CD4-positive, alpha-beta T cell treated with Interleukin-6 for 4 hours (primary cell): ENCODE measurements around the gene FDPS.
"Not testable (repeated sequence)": the region's sequence is repeated elsewhere in the genome, so short reads cannot be mapped to it uniquely, and the experiment has no call there.

Experiments
- DNase-seq: peaks from one replicate; pipeline ENCODE4 v3.0.0-alpha.2; 2020; ENCODE audit warnings: mixed read lengths

The FDPS gene

GRCh38 chr1:155320661-155321617 lies 12.3 kb downstream of the FDPS start, which contains the start of gene RUSC1:
RUSC1 (plus strand) TSS chr1:155320894; CDS start chr1:155321774, 880 bp downstream.
- peak; percentile 86 for DNase-seq

DNA sequence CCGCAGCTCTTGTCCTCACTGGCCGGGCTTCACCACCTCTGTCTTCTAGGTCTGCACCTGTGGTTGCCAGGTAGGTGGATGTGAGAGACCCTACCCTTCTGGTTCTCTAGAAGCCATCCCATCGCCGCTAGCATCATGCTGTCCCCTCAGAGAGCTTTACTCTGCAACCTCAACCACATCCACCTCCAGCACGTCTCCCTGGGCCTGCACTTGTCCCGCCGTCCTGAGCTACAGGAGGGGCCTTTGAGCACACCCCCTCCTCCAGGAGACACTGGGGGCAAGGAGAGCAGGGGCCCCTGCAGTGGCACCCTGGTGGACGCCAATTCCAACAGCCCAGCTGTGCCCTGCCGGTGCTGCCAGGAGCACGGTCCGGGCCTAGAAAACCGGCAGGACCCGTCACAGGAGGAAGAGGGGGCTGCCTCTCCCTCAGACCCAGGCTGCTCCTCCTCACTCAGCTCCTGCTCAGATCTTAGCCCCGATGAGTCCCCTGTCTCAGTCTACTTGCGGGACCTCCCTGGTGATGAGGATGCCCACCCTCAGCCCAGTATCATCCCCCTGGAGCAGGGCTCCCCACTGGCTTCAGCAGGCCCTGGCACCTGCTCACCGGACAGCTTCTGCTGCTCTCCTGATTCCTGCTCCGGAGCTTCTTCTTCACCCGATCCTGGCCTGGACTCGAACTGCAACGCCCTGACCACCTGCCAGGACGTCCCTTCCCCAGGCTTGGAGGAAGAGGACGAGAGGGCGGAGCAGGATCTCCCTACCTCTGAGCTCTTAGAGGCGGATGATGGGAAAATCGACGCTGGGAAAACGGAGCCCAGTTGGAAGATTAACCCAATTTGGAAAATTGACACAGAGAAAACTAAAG lies 13.2 kb downstream of the FDPS start:
- DNase-seq: no peak

DNA sequence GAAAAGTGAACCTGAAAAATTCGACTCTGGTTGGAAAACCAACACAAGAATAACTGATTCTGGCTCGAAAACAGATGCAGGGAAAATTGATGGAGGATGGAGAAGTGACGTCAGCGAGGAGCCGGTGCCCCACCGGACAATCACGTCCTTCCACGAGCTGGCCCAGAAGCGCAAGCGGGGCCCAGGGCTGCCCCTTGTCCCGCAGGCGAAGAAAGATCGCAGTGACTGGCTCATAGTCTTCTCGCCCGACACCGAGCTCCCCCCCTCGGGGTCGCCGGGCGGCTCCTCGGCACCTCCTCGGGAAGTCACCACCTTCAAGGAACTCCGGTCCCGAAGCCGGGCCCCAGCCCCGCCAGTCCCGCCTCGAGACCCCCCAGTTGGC lies 13.9 kb downstream of the FDPS start:
- DNase-seq: peak; percentile 10

DNA sequence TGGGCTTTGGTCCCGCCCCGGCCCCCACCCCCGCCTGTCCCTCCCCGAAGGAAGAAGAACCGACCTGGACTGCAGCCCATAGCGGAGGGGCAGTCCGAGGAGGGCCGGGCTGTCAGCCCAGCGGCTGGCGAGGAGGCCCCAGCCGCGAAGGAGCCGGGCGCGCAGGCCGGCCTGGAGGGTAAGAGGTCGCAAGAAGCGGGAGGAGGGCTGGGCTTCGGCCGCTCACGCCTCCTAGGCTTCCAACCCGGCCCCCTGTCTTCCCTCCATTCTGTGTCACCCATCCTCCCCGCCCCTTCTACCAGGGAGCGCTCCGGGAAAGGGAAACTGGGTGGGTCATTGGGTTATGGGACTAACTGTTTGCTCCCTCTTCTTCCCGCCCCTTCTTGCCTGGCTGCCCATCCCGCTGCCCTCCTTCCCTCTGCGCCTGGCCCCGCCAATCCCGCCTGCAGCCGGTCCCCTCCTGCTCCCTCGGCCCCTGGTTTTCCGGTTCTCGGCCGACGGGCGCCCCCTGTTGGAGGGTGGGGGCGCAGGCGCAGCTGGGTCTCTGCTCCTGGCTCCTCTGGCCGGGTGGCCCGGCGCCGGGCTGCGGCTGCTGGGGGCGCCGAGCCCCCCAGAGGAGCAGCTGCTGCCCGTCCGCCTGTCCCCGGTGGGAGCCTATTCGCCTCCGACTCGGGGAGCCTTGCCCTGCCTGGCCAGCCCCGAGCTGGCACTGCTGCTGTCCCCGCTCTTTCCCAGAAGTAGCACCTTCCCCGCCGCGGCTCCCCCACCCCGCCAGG lies 14.5 kb downstream of the FDPS start:
- DNase-seq: peak; percentile 89

DNA sequence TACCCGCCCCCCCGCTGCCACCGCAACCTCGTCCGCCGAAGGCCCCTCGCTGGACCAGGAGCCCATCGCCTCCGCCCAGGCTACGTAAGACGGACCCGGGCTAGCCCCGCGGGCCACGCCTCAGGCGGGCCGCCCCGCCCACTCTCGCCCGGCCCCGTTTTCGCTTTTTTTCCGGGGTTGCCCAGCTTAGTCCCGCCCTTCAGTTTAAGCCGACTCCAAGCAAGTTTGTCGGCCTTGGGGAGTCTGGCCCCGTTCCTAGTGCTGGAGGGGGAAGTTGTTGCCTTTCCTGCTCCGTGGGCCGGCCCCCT lies 15.0 kb downstream of the FDPS start:
- peak; percentile 85 for DNase-seq

GRCh38 chr1:155324037-155324716 lies 15.5 kb downstream of the FDPS start:
- DNase-seq: peak; percentile 88

- peak; percentile 11 for DNase-seq
These were observed 16.3 kb downstream of the FDPS start for GRCh38 chr1:155324717-155325602.

DNA sequence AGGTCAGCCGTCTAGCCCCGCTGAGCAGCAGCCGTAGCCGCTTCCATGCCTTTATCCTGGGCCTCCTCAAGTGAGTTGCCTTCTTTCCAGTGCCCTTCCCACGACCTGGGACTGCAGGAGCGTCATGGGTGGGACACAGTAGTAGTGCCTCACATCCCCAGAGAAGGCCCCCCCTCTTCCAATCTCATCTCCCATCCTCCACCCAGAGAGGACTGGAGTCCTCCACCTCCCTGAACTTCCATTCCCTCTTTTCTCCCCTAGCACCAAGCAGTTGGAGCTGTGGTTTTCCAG lies 16.9 kb downstream of the FDPS start:
- no peak for DNase-seq

DNA sequence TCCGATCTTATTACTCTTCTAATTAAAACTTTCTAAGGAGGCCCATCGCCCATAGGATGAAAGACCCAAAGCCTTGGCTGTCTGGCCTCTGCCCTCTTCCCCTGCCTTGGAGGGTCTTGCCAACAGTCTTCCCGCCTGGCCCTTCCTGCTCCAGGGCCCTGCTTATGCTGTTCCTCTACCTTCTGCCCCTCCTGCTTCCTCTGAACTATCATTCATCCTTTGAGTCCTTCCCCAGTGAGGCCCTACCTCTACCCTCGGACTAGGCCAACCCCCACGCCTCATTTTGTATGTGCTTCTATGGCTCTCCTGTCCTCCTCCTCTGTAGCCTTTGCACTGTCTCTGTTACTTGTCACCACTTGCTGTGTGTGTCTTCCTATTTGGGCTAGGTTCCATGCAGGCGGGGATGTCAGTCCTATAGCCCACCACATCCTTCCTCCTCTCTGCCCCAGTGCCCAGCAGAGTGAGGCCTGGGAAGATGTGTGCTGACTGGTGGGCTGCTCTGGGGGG lies 17.4 kb downstream of the FDPS start:
- DNase-seq: no peak

GRCh38 chr1:155326631-155327037 lies 18.0 kb downstream of the FDPS start:
- no peak for DNase-seq

DNA sequence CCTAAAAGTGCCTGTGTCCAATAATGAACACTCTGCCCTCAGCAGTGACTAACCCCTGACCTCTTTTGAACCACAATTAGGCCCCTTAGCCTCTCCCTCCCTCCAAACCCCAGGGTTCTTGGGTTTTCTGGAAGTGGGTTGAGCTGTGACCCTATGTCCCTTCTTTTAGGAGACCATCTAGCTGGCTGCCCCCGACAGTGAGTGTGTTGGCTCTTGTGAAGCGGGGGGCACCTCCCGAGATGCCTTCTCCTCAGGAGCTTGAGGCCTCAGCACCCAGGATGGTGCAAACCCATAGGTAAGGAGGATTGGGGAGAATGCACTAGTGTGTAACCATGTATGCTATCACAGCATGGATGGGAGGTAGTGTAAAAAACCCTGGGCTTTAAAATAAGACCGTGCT lies 19.3 kb downstream of the FDPS start:
- DNase-seq: no peak

DNA sequence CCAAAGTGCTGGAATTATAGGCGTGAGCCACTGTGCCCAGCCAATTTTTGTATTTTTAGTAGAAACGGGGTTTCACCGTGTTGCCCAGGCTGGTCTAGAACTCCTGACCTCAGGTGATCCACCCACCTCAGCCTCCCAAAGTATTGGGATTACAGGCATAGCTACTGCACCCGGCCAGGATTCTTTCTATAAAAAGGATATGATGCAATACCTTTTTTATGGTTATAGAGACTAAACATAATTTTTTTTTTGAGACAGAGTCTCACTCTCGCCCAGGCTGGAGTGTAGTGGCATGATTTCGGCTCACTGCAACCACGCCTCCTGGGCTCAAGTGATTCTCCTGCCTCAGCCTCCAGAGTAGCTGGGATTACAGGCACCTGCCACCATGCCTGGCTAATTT lies 20.2 kb downstream of the FDPS start:
- not testable (repeated sequence) for DNase-seq

DNA sequence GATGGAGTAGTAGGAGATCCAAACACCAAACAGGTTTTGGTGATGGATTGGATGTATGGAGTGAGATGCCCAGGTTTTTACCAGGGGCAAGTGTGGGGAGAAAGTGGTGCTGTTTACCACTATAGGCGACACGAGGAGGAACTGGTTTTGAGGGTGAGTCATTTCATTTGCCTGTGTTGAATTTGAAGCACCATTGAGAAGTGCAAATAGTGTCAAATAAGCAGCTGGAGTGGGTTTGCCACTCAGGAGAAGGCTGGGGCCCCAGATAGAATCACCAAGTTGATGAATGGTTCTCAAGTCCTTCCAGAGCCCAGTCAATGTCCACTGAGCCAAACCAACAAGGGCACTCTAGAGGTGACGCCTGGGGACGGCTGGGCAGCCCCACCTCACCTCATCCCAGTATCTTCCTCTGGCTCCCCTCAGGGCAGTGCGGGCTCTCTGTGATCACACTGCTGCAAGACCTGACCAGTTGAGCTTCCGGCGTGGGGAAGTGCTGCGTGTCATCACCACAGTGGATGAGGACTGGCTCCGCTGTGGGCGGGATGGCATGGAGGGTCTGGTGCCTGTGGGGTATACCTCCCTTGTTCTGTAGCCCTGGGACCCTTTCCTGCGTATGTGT lies 21.4 kb downstream of the FDPS start:
- no peak for DNase-seq

DNA sequence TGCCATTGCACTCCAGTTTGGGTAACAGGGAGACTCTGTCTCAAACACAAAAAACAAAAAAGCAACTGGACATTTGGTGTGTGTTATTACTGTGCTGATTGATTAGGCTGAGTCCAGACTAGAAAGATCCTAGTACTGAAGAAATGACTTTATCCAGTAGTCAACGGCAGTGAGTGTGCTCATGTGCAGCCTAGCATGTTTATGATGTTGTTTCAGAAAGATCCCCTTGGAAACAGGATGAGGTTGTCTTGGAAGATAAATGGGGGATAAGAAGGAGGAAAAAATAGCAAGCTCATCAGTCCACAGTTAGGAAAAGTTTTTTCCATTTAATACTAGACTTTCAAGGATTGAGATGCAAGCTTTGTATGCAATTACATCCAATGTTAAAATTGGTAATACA lies 26.3 kb downstream of the FDPS start:
- no peak for DNase-seq

DNA sequence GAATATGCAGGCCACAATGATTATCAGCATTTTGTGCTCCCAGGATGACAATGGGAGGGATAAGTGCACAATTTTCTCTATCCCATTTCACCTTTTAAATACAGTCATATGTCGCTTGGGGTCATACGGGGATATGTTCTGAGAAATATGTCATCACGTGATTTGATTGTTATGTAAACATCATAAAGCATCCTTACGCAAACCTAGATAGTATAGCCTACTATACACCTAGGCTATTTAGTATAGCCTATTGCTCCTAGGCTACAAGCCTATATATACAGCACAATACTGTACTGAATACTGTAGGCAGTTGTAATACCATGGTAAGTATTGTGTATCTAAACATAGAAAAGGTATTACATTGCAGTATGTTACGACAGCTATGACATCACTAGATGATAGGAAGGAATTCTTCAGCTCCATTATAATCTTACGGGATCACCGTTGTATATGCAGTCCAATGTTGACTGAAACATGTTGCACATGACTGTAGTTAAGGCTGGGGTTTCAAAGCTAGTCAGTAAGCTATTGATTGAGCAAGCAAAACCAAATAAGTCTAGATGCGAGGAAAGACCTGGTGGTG lies 30.9 kb downstream of the FDPS start:
- no peak for DNase-seq

DNA sequence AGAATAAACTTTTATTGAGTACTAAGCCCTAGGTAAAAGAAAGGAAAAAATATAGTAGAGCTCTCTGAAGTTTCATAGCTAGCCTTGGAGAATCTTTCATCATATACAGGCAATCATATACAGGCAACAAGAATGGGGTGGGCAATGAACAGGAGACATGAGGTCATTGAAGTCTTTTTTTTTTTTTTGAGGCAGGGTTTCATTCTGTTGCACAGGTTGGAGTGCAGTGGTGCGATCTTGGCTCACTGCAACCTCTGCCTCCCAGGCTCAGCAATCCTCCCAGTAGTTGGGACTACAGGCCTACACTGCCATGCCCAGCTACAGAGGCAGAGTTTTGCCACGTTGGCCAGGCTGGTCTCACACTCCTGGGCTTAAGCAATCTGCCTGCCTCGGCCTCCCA lies 34.2 kb downstream of the FDPS start:
- no peak for DNase-seq

GRCh38 chr1:155352631-155353030 lies 44.0 kb downstream of the FDPS start:
- DNase-seq: no peak

DNA sequence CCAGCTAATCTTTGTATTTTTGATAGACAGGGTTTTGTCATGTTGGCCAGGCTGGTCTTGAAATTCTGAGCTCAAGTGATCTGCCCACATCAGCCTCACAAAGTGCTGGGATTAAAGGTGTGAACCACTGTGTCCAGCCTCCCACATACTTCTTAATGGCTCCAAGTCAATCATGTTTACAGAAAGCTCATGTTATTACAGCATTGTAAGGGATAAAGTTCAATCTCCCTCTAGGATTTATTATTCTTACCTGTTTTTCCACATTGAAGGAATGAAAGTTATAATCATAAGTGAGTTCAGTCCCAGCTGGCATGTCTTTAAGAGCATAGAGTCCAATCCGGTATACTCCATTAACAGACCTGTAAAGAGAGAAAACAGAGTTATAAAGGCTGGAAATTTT lies 51.4 kb downstream of the FDPS start:
- no peak for DNase-seq
